SK-N-SH treated with all-trans-retinoic acid at 6 μM for 48 hours (cell line): Measurements from ENCODE around the gene RPS8.

Experiments used
- ATAC-seq: fragments of 200-7000 bp; cut with Tn5 transposase; 3 replicates; pipeline ENCODE4 v1.9.1; 2020; ENCODE audit warnings: mild to moderate bottlenecking, moderate library complexity
- ARNTL ChIP-seq: fragments of 450-650 bp; formaldehyde crosslinking; IDR thresholded peaks from 2 replicates; pipeline ENCODE4 v1.5.0; 2020; ENCODE audit warnings: low read depth, mild to moderate bottlenecking, moderate library complexity, borderline replicate concordance
- BACH2 ChIP-seq: fragments of 250-450 bp; sonication (Bioruptor Pico); IDR thresholded peaks from 2 replicates; pipeline ENCODE4 v1.9.0; 2021; ENCODE audit warnings: mild to moderate bottlenecking, borderline replicate concordance
- CSDC2 ChIP-seq: fragments of 250-450 bp; sonication (Bioruptor Pico); IDR thresholded peaks from 2 replicates; pipeline ENCODE4 v1.5.0; 2020; ENCODE audit warnings: mild to moderate bottlenecking, moderate library complexity
- ESRRG ChIP-seq: fragments of 250-450 bp; sonication (Bioruptor Pico); IDR thresholded peaks from 2 replicates; pipeline ENCODE4 v1.6.1; 2021; ENCODE audit warnings: mild to moderate bottlenecking
- GLIS3 ChIP-seq: fragments of 250-450 bp; sonication (Bioruptor Pico); IDR thresholded peaks from 2 replicates; pipeline ENCODE4 v1.5.0; 2020; ENCODE audit warnings: mild to moderate bottlenecking, moderate library complexity
- ISL1 ChIP-seq: fragments of 250-450 bp; sonication (Bioruptor Pico); IDR thresholded peaks from 2 replicates; pipeline ENCODE4 v2.1.2; 2022; ENCODE audit warnings: mild to moderate bottlenecking, moderate library complexity
- OSR1 ChIP-seq: fragments of 250-450 bp; sonication (Bioruptor Pico); IDR thresholded peaks from 2 replicates; pipeline ENCODE4 v1.8.0; 2022; ENCODE audit warnings: moderate library complexity, mild to moderate bottlenecking, inconsistent platforms
- PPARA ChIP-seq: fragments of 250-450 bp; sonication (Bioruptor Pico); IDR thresholded peaks from 2 replicates; pipeline ENCODE4 v1.5.0; 2020; ENCODE audit warnings: mild to moderate bottlenecking, borderline replicate concordance
- RARB ChIP-seq: fragments of 250-450 bp; sonication (Bioruptor Pico); IDR thresholded peaks from 2 replicates; pipeline ENCODE4 v1.8.0; 2021; ENCODE audit warnings: mild to moderate bottlenecking, moderate library complexity
- SNAI2 ChIP-seq: fragments of 250-450 bp; sonication (Bioruptor Pico); IDR thresholded peaks from 2 replicates; pipeline ENCODE4 v1.5.0; 2020; ENCODE audit warnings: mild to moderate bottlenecking, moderate library complexity
- TCF4 ChIP-seq: fragments of 250-450 bp; sonication (Bioruptor Pico); IDR thresholded peaks from 2 replicates; pipeline ENCODE4 v1.8.0; 2021; ENCODE audit warnings: mild to moderate bottlenecking, moderate library complexity, borderline replicate concordance
- TOX ChIP-seq: fragments of 250-450 bp; sonication (Bioruptor Pico); IDR thresholded peaks from 2 replicates; pipeline ENCODE4 v1.8.0; 2021; ENCODE audit warnings: mild to moderate bottlenecking, moderate library complexity, borderline replicate concordance
- ZC3H10 ChIP-seq: fragments of 250-450 bp; sonication (Bioruptor Pico); IDR thresholded peaks from 2 replicates; pipeline ENCODE4 v1.5.1; 2021; ENCODE audit warnings: mild to moderate bottlenecking, moderate library complexity
- ZFP30 ChIP-seq: fragments of 450-650 bp; formaldehyde crosslinking; IDR thresholded peaks from 2 replicates; pipeline ENCODE4 v1.5.0; 2022; ENCODE audit warnings: mild to moderate bottlenecking, moderate library complexity
- ZNF565 ChIP-seq: fragments of 450-650 bp; formaldehyde crosslinking; conservative IDR thresholded peaks from 2 replicates; pipeline ENCODE4 v1.5.0; 2020; ENCODE audit warnings: low read depth, mild to moderate bottlenecking, moderate library complexity
- ZNF70 ChIP-seq: fragments of 450-650 bp; formaldehyde crosslinking; IDR thresholded peaks from 2 replicates; pipeline ENCODE4 v1.5.0; 2020; ENCODE audit warnings: mild to moderate bottlenecking, moderate library complexity
- ZNF8 ChIP-seq: fragments of 450-650 bp; formaldehyde crosslinking; IDR thresholded peaks from 2 replicates; pipeline ENCODE4 v1.5.0; 2020; ENCODE audit warnings: mild to moderate bottlenecking, moderate library complexity
- TF ChIP-seq, protein P1 (sequence below): fragments of 250-450 bp; sonication (Bioruptor Pico); IDR thresholded peaks from 2 replicates; pipeline ENCODE4 v1.8.0; 2021; ENCODE audit warnings: low read depth, mild to moderate bottlenecking, moderate library complexity, borderline replicate concordance
- TF ChIP-seq, protein P2 (sequence below): fragments of 250-450 bp; sonication (Bioruptor Pico); IDR thresholded peaks from 2 replicates; pipeline ENCODE4 v1.5.1; 2021; ENCODE audit warnings: mild to moderate bottlenecking, moderate library complexity
- TF ChIP-seq, protein P3 (sequence below): fragments of 250-450 bp; sonication (Bioruptor Pico); IDR thresholded peaks from 2 replicates; pipeline ENCODE4 v1.5.1; 2020; ENCODE audit warnings: low read depth, mild to moderate bottlenecking, moderate library complexity
- TF ChIP-seq, protein P4 (sequence below): fragments of 250-450 bp; sonication (Bioruptor Pico); IDR thresholded peaks from 2 replicates; pipeline ENCODE4 v1.5.0; 2020; ENCODE audit warnings: mild to moderate bottlenecking, moderate library complexity
- TF ChIP-seq, protein P5 (sequence below): fragments of 250-450 bp; sonication (Bioruptor Pico); IDR thresholded peaks from 2 replicates; pipeline ENCODE4 v1.8.0; 2020; ENCODE audit warnings: mild to moderate bottlenecking, moderate library complexity, borderline replicate concordance

Gene RPS8

DNA sequence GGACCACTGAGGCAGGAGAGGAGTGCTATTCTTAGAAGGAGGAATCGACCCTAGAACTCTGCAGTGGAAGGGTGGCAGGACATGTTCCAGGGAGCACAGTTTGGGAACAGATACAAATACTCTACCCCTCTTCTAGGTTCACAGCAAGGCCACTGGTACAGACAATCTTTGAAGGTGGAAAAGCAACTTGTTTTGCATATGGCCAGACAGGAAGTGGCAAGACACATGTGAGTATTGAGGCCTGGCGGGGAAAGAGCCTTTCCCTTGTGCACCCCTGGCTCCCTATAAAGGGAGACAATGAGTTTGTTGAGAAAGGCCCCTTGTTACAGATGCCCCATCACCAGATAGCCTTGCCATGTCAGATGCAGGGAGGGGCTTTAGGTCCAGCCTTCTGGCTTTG is 17.9 kb upstream of the RPS8 start:
- TF ChIP-seq GLIS3 (CRISPR knock-in tag) (no peak), BACH2 (CRISPR knock-in tag) (no peak), RARB (CRISPR knock-in tag) (no peak), ZFP30 (CRISPR knock-in tag) (no peak), PPARA (CRISPR knock-in tag) (no peak), ZNF8 (CRISPR knock-in tag) (no peak), ZNF70 (CRISPR knock-in tag) (no peak), SNAI2 (CRISPR knock-in tag) (no peak)
- TF ChIP-seq, protein P1, sequence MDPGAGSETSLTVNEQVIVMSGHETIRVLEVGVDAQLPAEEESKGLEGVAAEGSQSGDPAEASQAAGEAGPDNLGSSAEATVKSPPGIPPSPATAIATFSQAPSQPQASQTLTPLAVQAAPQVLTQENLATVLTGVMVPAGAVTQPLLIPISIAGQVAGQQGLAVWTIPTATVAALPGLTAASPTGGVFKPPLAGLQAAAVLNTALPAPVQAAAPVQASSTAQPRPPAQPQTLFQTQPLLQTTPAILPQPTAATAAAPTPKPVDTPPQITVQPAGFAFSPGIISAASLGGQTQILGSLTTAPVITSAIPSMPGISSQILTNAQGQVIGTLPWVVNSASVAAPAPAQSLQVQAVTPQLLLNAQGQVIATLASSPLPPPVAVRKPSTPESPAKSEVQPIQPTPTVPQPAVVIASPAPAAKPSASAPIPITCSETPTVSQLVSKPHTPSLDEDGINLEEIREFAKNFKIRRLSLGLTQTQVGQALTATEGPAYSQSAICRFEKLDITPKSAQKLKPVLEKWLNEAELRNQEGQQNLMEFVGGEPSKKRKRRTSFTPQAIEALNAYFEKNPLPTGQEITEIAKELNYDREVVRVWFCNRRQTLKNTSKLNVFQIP (CRISPR knock-in tag) = no peak
- TF ChIP-seq, protein P2, sequence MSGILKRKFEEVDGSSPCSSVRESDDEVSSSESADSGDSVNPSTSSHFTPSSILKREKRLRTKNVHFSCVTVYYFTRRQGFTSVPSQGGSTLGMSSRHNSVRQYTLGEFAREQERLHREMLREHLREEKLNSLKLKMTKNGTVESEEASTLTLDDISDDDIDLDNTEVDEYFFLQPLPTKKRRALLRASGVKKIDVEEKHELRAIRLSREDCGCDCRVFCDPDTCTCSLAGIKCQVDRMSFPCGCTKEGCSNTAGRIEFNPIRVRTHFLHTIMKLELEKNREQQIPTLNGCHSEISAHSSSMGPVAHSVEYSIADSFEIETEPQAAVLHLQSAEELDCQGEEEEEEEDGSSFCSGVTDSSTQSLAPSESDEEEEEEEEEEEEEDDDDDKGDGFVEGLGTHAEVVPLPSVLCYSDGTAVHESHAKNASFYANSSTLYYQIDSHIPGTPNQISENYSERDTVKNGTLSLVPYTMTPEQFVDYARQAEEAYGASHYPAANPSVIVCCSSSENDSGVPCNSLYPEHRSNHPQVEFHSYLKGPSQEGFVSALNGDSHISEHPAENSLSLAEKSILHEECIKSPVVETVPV (CRISPR knock-in tag) = no peak
- ATAC-seq = no peak

DNA sequence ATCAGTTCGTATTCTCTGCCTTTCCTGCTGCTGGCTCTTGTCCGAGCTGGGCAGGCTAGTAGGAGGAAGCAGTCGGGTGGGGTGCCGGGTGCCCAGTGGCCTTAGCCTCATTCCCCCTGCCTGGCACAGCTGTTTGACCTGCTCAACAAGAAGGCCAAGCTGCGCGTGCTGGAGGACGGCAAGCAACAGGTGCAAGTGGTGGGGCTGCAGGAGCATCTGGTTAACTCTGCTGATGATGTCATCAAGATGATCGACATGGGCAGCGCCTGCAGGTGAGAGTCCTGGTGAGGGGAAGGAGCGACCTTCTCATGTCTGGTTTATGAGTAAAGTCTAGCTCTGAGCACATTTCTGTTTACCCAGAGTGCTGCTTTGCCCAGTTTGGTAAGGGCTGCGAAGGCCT is 16.3 kb upstream of the RPS8 start:
- TF ChIP-seq, protein P3, sequence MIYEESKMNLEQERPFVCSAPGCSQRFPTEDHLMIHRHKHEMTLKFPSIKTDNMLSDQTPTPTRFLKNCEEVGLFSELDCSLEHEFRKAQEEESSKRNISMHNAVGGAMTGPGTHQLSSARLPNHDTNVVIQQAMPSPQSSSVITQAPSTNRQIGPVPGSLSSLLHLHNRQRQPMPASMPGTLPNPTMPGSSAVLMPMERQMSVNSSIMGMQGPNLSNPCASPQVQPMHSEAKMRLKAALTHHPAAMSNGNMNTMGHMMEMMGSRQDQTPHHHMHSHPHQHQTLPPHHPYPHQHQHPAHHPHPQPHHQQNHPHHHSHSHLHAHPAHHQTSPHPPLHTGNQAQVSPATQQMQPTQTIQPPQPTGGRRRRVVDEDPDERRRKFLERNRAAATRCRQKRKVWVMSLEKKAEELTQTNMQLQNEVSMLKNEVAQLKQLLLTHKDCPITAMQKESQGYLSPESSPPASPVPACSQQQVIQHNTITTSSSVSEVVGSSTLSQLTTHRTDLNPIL (CRISPR knock-in tag) = no peak
- TF ChIP-seq TOX (CRISPR knock-in tag) (no peak), ZFP30 (CRISPR knock-in tag) (no peak), ZNF565 (CRISPR knock-in tag) (no peak), BACH2 (CRISPR knock-in tag) (no peak), OSR1 (CRISPR knock-in tag) (no peak), ZNF8 (CRISPR knock-in tag) (no peak), ZC3H10 (CRISPR knock-in tag) (no peak), RARB (CRISPR knock-in tag) (no peak), ESRRG (no peak), SNAI2 (CRISPR knock-in tag) (no peak), ISL1 (CRISPR knock-in tag) (no peak), PPARA (CRISPR knock-in tag) (no peak)
- TF ChIP-seq, protein P4, sequence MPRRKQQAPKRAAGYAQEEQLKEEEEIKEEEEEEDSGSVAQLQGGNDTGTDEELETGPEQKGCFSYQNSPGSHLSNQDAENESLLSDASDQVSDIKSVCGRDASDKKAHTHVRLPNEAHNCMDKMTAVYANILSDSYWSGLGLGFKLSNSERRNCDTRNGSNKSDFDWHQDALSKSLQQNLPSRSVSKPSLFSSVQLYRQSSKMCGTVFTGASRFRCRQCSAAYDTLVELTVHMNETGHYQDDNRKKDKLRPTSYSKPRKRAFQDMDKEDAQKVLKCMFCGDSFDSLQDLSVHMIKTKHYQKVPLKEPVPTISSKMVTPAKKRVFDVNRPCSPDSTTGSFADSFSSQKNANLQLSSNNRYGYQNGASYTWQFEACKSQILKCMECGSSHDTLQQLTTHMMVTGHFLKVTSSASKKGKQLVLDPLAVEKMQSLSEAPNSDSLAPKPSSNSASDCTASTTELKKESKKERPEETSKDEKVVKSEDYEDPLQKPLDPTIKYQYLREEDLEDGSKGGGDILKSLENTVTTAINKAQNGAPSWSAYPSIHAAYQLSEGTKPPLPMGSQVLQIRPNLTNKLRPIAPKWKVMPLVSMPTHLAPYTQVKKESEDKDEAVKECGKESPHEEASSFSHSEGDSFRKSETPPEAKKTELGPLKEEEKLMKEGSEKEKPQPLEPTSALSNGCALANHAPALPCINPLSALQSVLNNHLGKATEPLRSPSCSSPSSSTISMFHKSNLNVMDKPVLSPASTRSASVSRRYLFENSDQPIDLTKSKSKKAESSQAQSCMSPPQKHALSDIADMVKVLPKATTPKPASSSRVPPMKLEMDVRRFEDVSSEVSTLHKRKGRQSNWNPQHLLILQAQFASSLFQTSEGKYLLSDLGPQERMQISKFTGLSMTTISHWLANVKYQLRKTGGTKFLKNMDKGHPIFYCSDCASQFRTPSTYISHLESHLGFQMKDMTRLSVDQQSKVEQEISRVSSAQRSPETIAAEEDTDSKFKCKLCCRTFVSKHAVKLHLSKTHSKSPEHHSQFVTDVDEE = no peak
- TF ChIP-seq, protein P1 (CRISPR knock-in tag) = no peak
- TF ChIP-seq, protein P5, sequence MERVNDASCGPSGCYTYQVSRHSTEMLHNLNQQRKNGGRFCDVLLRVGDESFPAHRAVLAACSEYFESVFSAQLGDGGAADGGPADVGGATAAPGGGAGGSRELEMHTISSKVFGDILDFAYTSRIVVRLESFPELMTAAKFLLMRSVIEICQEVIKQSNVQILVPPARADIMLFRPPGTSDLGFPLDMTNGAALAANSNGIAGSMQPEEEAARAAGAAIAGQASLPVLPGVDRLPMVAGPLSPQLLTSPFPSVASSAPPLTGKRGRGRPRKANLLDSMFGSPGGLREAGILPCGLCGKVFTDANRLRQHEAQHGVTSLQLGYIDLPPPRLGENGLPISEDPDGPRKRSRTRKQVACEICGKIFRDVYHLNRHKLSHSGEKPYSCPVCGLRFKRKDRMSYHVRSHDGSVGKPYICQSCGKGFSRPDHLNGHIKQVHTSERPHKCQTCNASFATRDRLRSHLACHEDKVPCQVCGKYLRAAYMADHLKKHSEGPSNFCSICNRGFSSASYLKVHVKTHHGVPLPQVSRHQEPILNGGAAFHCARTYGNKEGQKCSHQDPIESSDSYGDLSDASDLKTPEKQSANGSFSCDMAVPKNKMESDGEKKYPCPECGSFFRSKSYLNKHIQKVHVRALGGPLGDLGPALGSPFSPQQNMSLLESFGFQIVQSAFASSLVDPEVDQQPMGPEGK (CRISPR knock-in tag) = no peak
- ATAC-seq = no peak

DNA sequence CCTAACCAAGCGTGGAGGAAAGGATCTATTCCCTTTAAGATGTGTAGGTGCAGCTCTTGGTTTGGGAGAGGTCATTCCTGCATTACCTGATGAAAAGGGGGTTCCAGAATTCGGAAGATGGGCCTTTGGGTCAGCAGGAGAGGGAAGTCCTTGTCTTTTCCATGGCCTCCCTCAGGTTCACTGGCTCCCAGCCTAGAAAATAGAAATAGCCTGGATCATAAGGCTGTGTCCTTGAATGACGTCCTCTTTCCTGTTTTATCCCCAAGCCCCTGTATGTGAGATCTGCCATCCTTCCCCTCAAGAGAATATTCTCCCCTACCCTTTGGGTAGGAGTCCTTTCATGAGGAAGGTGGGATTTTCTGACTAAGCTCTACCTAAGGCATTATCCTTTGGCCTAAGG is 14.5 kb upstream of the RPS8 start:
- no peak for ATAC-seq
- TF ChIP-seq ARNTL (CRISPR knock-in tag) (no peak), ZNF565 (CRISPR knock-in tag) (no peak), ESRRG (no peak), ZNF8 (CRISPR knock-in tag) (no peak), TCF4 (CRISPR knock-in tag) (no peak), CSDC2 (CRISPR knock-in tag) (no peak)
- TF ChIP-seq, protein P3 (CRISPR knock-in tag) = no peak
- TF ChIP-seq, protein P2 (CRISPR knock-in tag) = no peak
- TF ChIP-seq, protein P1 (CRISPR knock-in tag) = no peak
